Lower leg skin (tissue), 4 donors: ENCODE data around the gene HMGCS2. TPM values are rescaled to one million over a fixed set of nuclear protein-coding genes. Genes with fewer than 3 reads are reported as not detected.

ENCODE experiments used
- DNase-seq, 2 donors: peaks; one replicate each; pipeline ENCODE4 v3.0.0-alpha.2; 2019; ENCODE audit warnings: low spot score in 2 of 2
- H3K4me3 ChIP-seq: fragments of 200-600 bp; sonication (generic); 2 replicates; pipeline ENCODE4 v1.5.1; 2017; ENCODE audit warnings: mild to moderate bottlenecking, low read depth; ENCODE audit not compliant: poor library complexity, severe bottlenecking
- CTCF ChIP-seq, 3 donors: fragments of 450-650 bp; IDR thresholded peaks; one replicate each; pipeline ENCODE4 v1.5.1; 2016; ENCODE audit warnings: antibody characterized with exemption in 3 of 3, mild to moderate bottlenecking in 3 of 3, moderate library complexity in 2 of 3
- POLR2A ChIP-seq, 2 donors: fragments of 450-650 bp; IDR thresholded peaks; one replicate each; pipeline ENCODE4 v1.6.1; 2016 to 2017; ENCODE audit warnings: antibody characterized with exemption in 2 of 2, mild to moderate bottlenecking in 1 of 2, moderate library complexity in 1 of 2
- WGBS, 2 donors: methylation state at CpG; one replicate each; pipeline ENCODE4 v1.1.5; 2018; 5-methylcytosine and 5-hydroxymethylcytosine counted together
- intact Hi-C: fragments of 100-400 bp; cut with DNase I; formaldehyde crosslinking; loops from one replicate; pipeline ENCODE4 v1.15.0; 2023; ENCODE audit warnings: low total_unique reads
- total RNA-seq, 4 donors: library from RNA; depleted of rRNA; stranded (reverse); fragments of >200 nt; gene quantifications; one replicate each; pipeline ENCODE4 v1.1.0, GENCODE V29; 2016

The HMGCS2 gene
- total RNA-seq, 4 donors from 2014 or later = 23.9 to 400 (median 93.4) TPM

- WGBS, 2 donors = 45 to 49% methylated on average over 3 of the region's 3 CpGs
- intact Hi-C loops = no loop called here
Measured at GRCh38 chr1:119773711-119774241, 5.1 kb upstream of the HMGCS2 start.

GRCh38 chr1:119772298-119772697, 3.6 kb upstream of the HMGCS2 start:
- no peak for TF ChIP-seq CTCF (IDR thresholded peaks at IDR 0.05)
- TF ChIP-seq POLR2A (IDR thresholded peaks at IDR 0.05) = no peak
- intact Hi-C loops = no loop called here
- no peak for DNase-seq
- H3K4me3 ChIP-seq = no peak overlapping the region
- 96 to 97% methylated on average over 2 of the region's 2 CpGs for WGBS, 2 donors

More at GRCh38 chr1:119773711-119774241, 5.1 kb upstream of the HMGCS2 start:
- no peak for DNase-seq
- TF ChIP-seq CTCF (IDR thresholded peaks at IDR 0.05) (no peak), POLR2A (IDR thresholded peaks at IDR 0.05) (no peak)
- H3K4me3 ChIP-seq = no peak overlapping the region

GRCh38 chr1:119771770-119772169, 3.1 kb upstream of the HMGCS2 start:
- intact Hi-C loops = no loop called here
- no peak for TF ChIP-seq POLR2A (IDR thresholded peaks at IDR 0.05)
- WGBS, 2 donors = 49 to 55% methylated on average over 3 of the region's 3 CpGs
- DNase-seq = no peak
- no peak overlapping the region for H3K4me3 ChIP-seq

GRCh38 chr1:119771016-119771415, 2.3 kb upstream of the HMGCS2 start:
- 15 to 31% methylated on average over 2 of the region's 2 CpGs for WGBS, 2 donors
- intact Hi-C loops = no loop called here
- H3K4me3 ChIP-seq = no peak overlapping the region
- no peak for DNase-seq
- TF ChIP-seq CTCF (IDR thresholded peaks at IDR 0.05) (no peak), POLR2A (IDR thresholded peaks at IDR 0.05) (no peak)

- intact Hi-C loops = no loop called here
- H3K4me3 ChIP-seq = no peak overlapping the region
- no peak for TF ChIP-seq POLR2A (IDR thresholded peaks at IDR 0.05)
- TF ChIP-seq CTCF (IDR thresholded peaks at IDR 0.05) = no peak
- 24 to 26% methylated on average over 2 of the region's 2 CpGs for WGBS, 2 donors
- DNase-seq = no peak
Measured at GRCh38 chr1:119767486-119767885, 1.2 kb downstream of the HMGCS2 start.

GRCh38 chr1:119766374-119766794, 2.3 kb downstream of the HMGCS2 start:
- H3K4me3 ChIP-seq = no peak overlapping the region
- DNase-seq = no peak
- 30 to 39% methylated on average over 4 of the region's 4 CpGs for WGBS, 2 donors
- TF ChIP-seq CTCF (IDR thresholded peaks at IDR 0.05) (no peak), POLR2A (IDR thresholded peaks at IDR 0.05) (no peak)
- intact Hi-C loops = no loop called here
